ENCODE results near the gene AGBL1.

DNA sequence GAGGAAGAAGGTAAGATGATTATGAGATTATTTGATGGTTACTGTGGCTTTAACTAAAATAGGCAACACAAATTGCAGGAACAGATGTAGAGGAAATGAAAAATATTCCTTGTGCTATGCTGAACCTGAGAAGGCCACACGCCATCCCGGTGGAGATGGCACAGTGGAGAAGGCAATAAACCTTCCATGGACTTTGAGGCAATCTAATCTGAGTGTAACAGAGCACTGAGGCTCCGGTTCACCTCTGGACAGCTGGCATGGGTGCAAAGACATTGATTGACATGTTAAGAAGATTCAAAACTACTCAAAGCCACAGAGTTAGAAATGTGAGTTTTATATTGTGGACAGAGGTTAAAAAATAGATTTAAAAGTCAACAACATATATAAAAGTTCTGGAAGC, 535.7 kb downstream of the AGBL1 start:
- TF ChIP-seq, protein P1, sequence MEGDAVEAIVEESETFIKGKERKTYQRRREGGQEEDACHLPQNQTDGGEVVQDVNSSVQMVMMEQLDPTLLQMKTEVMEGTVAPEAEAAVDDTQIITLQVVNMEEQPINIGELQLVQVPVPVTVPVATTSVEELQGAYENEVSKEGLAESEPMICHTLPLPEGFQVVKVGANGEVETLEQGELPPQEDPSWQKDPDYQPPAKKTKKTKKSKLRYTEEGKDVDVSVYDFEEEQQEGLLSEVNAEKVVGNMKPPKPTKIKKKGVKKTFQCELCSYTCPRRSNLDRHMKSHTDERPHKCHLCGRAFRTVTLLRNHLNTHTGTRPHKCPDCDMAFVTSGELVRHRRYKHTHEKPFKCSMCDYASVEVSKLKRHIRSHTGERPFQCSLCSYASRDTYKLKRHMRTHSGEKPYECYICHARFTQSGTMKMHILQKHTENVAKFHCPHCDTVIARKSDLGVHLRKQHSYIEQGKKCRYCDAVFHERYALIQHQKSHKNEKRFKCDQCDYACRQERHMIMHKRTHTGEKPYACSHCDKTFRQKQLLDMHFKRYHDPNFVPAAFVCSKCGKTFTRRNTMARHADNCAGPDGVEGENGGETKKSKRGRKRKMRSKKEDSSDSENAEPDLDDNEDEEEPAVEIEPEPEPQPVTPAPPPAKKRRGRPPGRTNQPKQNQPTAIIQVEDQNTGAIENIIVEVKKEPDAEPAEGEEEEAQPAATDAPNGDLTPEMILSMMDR (IDR thresholded peaks at IDR 0.05): no peak
- TF ChIP-seq EZH2 (IDR thresholded peaks at IDR 0.05): no peak
- TF ChIP-seq EZH2phosphoT487 (IDR thresholded peaks at IDR 0.05): no peak

Data from neural progenitor cell (in vitro differentiated cells).